Caco-2 (cell line): ENCODE data around the gene CNDP2. TPM values are rescaled to one million over a fixed set of nuclear protein-coding genes. Genes with fewer than 3 reads are reported as not detected.

Experiments used
- BruUV-seq: library from RNA; stranded (reverse); fragments of 400-500 nt; replicated peaks from 2 replicates; lab custom pipeline; 2021; lab: Mats Ljungman, UMichigan
- CTCF ChIA-PET: fragments of 300-600 bp; sonication (Branson Sonifier 250); formaldehyde crosslinking; loops from one replicate; lab custom pipeline; 2022; ENCODE audit warnings: antibody characterized with exemption; lab: Charles Lee
- POLR2A ChIA-PET: fragments of 300-600 bp; sonication (Branson Sonifier 250); formaldehyde crosslinking; loops from one replicate; lab custom pipeline; 2022; ENCODE audit warnings: antibody characterized with exemption; lab: Charles Lee
- DNase-seq, 2 experiments: peaks; one replicate each; pipeline versions ENCODE4 v3.0.0 to v3.0.0-alpha.2; 2020 to 2022
- H3K27me3 ChIP-seq: replicated peaks from 2 replicates; pipeline ENCODE4 v1.6.0; 2011; ENCODE audit warnings: low read length; ENCODE audit not compliant: control insufficient read depth, insufficient read depth
- H3K36me3 ChIP-seq: 2 replicates; pipeline ENCODE4 v1.5.1; 2011; ENCODE audit warnings: low read length; ENCODE audit not compliant: control insufficient read depth, insufficient read depth
- H3K4me1 ChIP-seq: fragments of 250-450 bp; sonication (Bioruptor Pico); 2 replicates; pipeline ENCODE4 v1.5.1; 2020; ENCODE audit warnings: mild to moderate bottlenecking
- H3K4me3 ChIP-seq: 2 replicates; pipeline ENCODE4 v1.5.1; 2011; ENCODE audit warnings: low read depth, mild to moderate bottlenecking, control low read depth, low read length
- H3K9me3 ChIP-seq: fragments of 250-450 bp; sonication (Bioruptor Pico); 2 replicates; pipeline ENCODE4 v1.5.1; 2020; ENCODE audit warnings: mild to moderate bottlenecking, moderate library complexity
- H3K27ac Mint-ChIP-seq: one replicate; pipeline ENCODE4 v1.8.0; 2022; ENCODE audit warnings: mixed read lengths; ENCODE audit not compliant: unreplicated experiment
- H3K27me3 Mint-ChIP-seq: one replicate; pipeline ENCODE4 v1.8.0; 2022; ENCODE audit warnings: mixed read lengths; ENCODE audit not compliant: insufficient read depth, unreplicated experiment
- H3K36me3 Mint-ChIP-seq: one replicate; pipeline ENCODE4 v1.8.0; 2022; ENCODE audit warnings: mild to moderate bottlenecking, mixed read lengths; ENCODE audit not compliant: insufficient read depth, unreplicated experiment
- H3K4me1 Mint-ChIP-seq: one replicate; pipeline ENCODE4 v1.8.0; 2022; ENCODE audit warnings: low read depth, mixed read lengths; ENCODE audit not compliant: unreplicated experiment
- H3K4me3 Mint-ChIP-seq: one replicate; pipeline ENCODE4 v1.8.0; 2022; ENCODE audit warnings: mild to moderate bottlenecking, moderate library complexity, mixed read lengths; ENCODE audit not compliant: unreplicated experiment
- H3K9me3 Mint-ChIP-seq: one replicate; pipeline ENCODE4 v1.8.0; 2022; ENCODE audit warnings: mixed read lengths; ENCODE audit not compliant: unreplicated experiment
- intact Hi-C: fragments of 100-400 bp; cut with micrococcal nuclease; formaldehyde crosslinking; loops from one replicate; pipeline ENCODE4 v1.10.0; 2022; ENCODE audit not compliant: unreplicated experiment
- total RNA-seq: library from RNA; stranded (reverse); gene quantifications from 2 replicates; pipeline ENCODE4 v1.2.3, GENCODE V29; 2022
- TF ChIP-seq, protein P1 (sequence below), 2 experiments: fragments of 200-600 bp in 1 of 2; IDR thresholded peaks; 1 replicate in 1 of 2; 2 replicates in 1 of 2; pipeline versions ENCODE4 v1.5.1 to v1.8.0; 2011 to 2022; ENCODE audit warnings: antibody characterized with exemption in 1 of 2, control low read depth in 1 of 2, inconsistent platforms in 1 of 2, low read depth in 1 of 2, low read length in 1 of 2, mild to moderate bottlenecking in 1 of 2, moderate library complexity in 1 of 2; ENCODE audit not compliant: insufficient read depth in 1 of 2, severe bottlenecking in 1 of 2, unreplicated experiment in 1 of 2

CNDP2 gene
- total RNA-seq, 1 experiment from 2014 or later = 113 TPM

DNA sequence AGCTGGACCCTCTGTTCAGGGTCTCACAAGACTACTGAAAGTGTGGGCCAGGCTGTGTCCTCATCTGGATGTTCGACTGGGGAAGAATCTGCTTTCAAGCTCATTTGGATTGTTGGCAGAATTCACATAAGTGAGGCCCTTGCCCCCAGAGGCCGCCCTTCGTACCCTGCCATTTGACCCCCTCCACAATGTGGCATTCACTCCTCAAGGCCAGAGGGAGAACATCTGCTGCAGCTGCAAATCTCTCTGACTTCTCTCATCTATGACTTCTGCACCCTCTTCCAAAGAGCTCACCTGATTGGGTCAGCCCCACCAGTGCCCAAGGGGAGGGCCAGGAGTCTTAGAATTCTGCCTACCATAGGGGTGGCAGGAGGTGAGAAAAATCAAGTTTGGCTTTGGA lies 3.9 kb upstream of the CNDP2 start:
- DNase-seq = no peak
- no peak overlapping the region for H3K4me3 Mint-ChIP-seq
- H3K27ac Mint-ChIP-seq = no peak overlapping the region
- no peaks in the 10 kb centered on the region for H3K9me3 Mint-ChIP-seq
- H3K9me3 ChIP-seq = no peaks in the 10 kb centered on the region
- H3K27me3 Mint-ChIP-seq = no peaks in the 10 kb centered on the region
- H3K36me3 ChIP-seq = no peaks in the 10 kb centered on the region
- H3K4me1 Mint-ChIP-seq = no peaks in the 10 kb centered on the region
- intact Hi-C loops = no loop called here
- CTCF ChIA-PET = no interaction called here
- no peak overlapping the region for H3K4me3 ChIP-seq
- no peaks in the 10 kb centered on the region for H3K27me3 ChIP-seq
- no peaks in the 10 kb centered on the region for H3K4me1 ChIP-seq
- POLR2A ChIA-PET = no interaction called here
- BruUV-seq = no TSS peak
- peaks cover 8% of the 10 kb centered on the region for H3K36me3 Mint-ChIP-seq
- TF ChIP-seq, protein P1, sequence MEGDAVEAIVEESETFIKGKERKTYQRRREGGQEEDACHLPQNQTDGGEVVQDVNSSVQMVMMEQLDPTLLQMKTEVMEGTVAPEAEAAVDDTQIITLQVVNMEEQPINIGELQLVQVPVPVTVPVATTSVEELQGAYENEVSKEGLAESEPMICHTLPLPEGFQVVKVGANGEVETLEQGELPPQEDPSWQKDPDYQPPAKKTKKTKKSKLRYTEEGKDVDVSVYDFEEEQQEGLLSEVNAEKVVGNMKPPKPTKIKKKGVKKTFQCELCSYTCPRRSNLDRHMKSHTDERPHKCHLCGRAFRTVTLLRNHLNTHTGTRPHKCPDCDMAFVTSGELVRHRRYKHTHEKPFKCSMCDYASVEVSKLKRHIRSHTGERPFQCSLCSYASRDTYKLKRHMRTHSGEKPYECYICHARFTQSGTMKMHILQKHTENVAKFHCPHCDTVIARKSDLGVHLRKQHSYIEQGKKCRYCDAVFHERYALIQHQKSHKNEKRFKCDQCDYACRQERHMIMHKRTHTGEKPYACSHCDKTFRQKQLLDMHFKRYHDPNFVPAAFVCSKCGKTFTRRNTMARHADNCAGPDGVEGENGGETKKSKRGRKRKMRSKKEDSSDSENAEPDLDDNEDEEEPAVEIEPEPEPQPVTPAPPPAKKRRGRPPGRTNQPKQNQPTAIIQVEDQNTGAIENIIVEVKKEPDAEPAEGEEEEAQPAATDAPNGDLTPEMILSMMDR (IDR thresholded peaks at IDR 0.05; ENCODE audit: insufficient read depth in 1 of 2, low read depth in 1 of 2, low read length in 1 of 2, severe bottlenecking in 1 of 2, unreplicated experiment in 1 of 2) = no peak

DNA sequence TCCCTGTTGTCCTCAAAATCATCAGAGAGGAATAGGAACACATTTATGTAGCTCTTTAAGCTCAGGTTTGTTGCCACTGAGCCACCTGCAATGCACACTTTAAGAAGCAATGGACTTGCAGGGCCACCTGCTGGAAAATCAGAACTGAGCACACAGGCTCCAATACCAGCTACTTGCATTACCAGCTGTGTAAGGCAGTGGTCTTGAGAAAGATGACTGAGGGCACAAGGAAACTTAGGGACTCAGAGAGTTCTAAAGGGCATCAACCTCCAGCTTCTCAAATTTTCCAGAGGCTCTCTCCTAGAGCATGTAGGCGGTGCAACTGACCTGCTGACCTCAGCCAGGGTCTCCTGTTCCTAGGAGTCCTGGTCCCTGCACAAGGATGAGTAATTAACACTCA lies 2.5 kb upstream of the CNDP2 start:
- Mint-ChIP-seq H3K36me3 (peaks cover 8% of the 10 kb centered on the region), H3K4me1 (no peaks in the 10 kb centered on the region), H3K9me3 (no peaks in the 10 kb centered on the region), H3K27ac (no peak overlapping the region), H3K4me3 (no peak overlapping the region), H3K27me3 (no peaks in the 10 kb centered on the region)
- Histone ChIP-seq H3K9me3 (no peaks in the 10 kb centered on the region), H3K4me1 (no peaks in the 10 kb centered on the region), H3K27me3 (no peaks in the 10 kb centered on the region), H3K36me3 (no peaks in the 10 kb centered on the region), H3K4me3 (no peak overlapping the region)
- BruUV-seq = no TSS peak
- intact Hi-C loops = loop anchor here (1.0 kb wide), 3 partner anchors 107 to 297 kb away; no protein-coding TSS in a partner anchor
- TF ChIP-seq, protein P1 (IDR thresholded peaks at IDR 0.05; ENCODE audit: insufficient read depth in 1 of 2, low read depth in 1 of 2, low read length in 1 of 2, severe bottlenecking in 1 of 2, unreplicated experiment in 1 of 2) = peak in 1 of 2 experiments; percentile 54
- ChIA-PET CTCF (interaction anchor here (0.5 to 1.7 kb wide), 12 partner anchors 23 to 513 kb away, joined by 3 to 27 read pairs (median 4); no protein-coding TSS in a partner anchor), POLR2A (no interaction called here)
- peak; percentile 54 to 58 for DNase-seq

DNA sequence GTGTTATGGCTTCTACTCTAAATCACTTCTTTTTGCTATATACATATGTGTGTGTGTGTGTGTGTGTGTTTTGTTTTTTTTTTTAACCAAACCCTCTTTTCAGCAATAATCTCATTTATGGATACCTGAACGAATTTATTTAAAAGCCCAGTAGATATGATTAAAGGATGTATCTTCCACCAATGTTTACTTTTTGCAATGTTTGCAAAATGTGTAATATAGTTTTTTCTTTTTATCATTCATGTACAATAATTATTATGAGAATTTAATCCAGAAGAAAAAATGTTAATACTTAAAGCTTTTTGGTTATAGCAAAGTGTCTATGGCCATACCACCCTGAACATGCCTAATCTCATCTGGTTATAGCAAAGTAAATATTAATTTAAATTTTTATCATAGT lies 1.6 kb upstream of the CNDP2 start:
- Mint-ChIP-seq H3K36me3 (peaks cover 8% of the 10 kb centered on the region), H3K27me3 (no peaks in the 10 kb centered on the region), H3K4me3 (no peak overlapping the region), H3K4me1 (no peaks in the 10 kb centered on the region), H3K27ac (no peak overlapping the region), H3K9me3 (no peaks in the 10 kb centered on the region)
- H3K9me3 ChIP-seq = no peaks in the 10 kb centered on the region
- no peaks in the 10 kb centered on the region for H3K27me3 ChIP-seq
- no peak for DNase-seq
- H3K4me3 ChIP-seq = no peak overlapping the region
- CTCF ChIA-PET = no interaction called here
- no peaks in the 10 kb centered on the region for H3K36me3 ChIP-seq
- intact Hi-C loops = no loop called here
- POLR2A ChIA-PET = no interaction called here
- no TSS peak for BruUV-seq
- TF ChIP-seq, protein P1 (IDR thresholded peaks at IDR 0.05; ENCODE audit: insufficient read depth in 1 of 2, low read depth in 1 of 2, low read length in 1 of 2, severe bottlenecking in 1 of 2, unreplicated experiment in 1 of 2) = no peak
- H3K4me1 ChIP-seq = no peaks in the 10 kb centered on the region
